ENCODE results near the gene VTCN1.

Gene VTCN1

GRCh38 chr1:117208580-117208979 is 2.1 kb downstream of the VTCN1 start:
- no peak for DNase-seq

GRCh38 chr1:117205368-117205767 is 5.4 kb downstream of the VTCN1 start:
- DNase-seq: no peak

GRCh38 chr1:117201808-117202207 is 8.9 kb downstream of the VTCN1 start:
- no peak for DNase-seq

GRCh38 chr1:117198097-117198496 is 12.6 kb downstream of the VTCN1 start:
- DNase-seq: no peak

GRCh38 chr1:117189726-117190125 is 21.0 kb downstream of the VTCN1 start:
- no peak for DNase-seq

- DNase-seq: no peak
Observed at GRCh38 chr1:117188816-117189437, 21.8 kb downstream of the VTCN1 start.

- no peak for DNase-seq
Observed at GRCh38 chr1:117188170-117188815, 22.4 kb downstream of the VTCN1 start.

- no peak for DNase-seq
Observed at GRCh38 chr1:117183112-117183511, 27.6 kb downstream of the VTCN1 start.

- DNase-seq: no peak
Observed at GRCh38 chr1:117182319-117182718, 28.4 kb downstream of the VTCN1 start.

- no peak for DNase-seq
Observed at GRCh38 chr1:117181630-117182041, 29.1 kb downstream of the VTCN1 start.

- DNase-seq: peak; percentile 15
Observed at GRCh38 chr1:117180147-117180967, 30.4 kb downstream of the VTCN1 start.

GRCh38 chr1:117179471-117179870 is 31.3 kb downstream of the VTCN1 start:
- no peak for DNase-seq

- DNase-seq: no peak
Observed at GRCh38 chr1:117178756-117179155, 32.0 kb downstream of the VTCN1 start.

- no peak for DNase-seq
Observed at GRCh38 chr1:117177376-117177775, 33.4 kb downstream of the VTCN1 start.

- no peak for DNase-seq
Observed at GRCh38 chr1:117176579-117176978, 34.1 kb downstream of the VTCN1 start.

GRCh38 chr1:117174851-117175250 is 35.9 kb downstream of the VTCN1 start:
- DNase-seq: no peak

GRCh38 chr1:117173691-117174090 is 37.0 kb downstream of the VTCN1 start:
- DNase-seq: no peak

GRCh38 chr1:117173006-117173405 is 37.7 kb downstream of the VTCN1 start:
- no peak for DNase-seq

- no peak for DNase-seq
Observed at GRCh38 chr1:117171900-117172511, 38.7 kb downstream of the VTCN1 start.

GRCh38 chr1:117169871-117170596 is 40.7 kb downstream of the VTCN1 start:
- DNase-seq: no peak

- DNase-seq: no peak
Observed at GRCh38 chr1:117167402-117167801, 43.3 kb downstream of the VTCN1 start.

- DNase-seq: no peak
Observed at GRCh38 chr1:117166076-117166475, 44.7 kb downstream of the VTCN1 start.

- no peak for DNase-seq
Observed at GRCh38 chr1:117164209-117164608, 46.5 kb downstream of the VTCN1 start.

Data from NCI-H1092 treated with DMSO at 0.1 percent for 48 hours (cell line).